GM12878 (cell line): ENCODE data around the gene MACROD2. TPM values are rescaled to one million over a fixed set of nuclear protein-coding genes. Genes with fewer than 3 reads are reported as not detected.

Experiments used
- ATAC-seq: fragments of 200-7000 bp; cut with Tn5 transposase; 3 replicates; pipeline ENCODE4 v1.9.1; 2020; ENCODE audit warnings: mild to moderate bottlenecking, moderate library complexity
- BruUV-seq: library from RNA; stranded (reverse); fragments of 400-500 nt; replicated peaks from 2 replicates; lab custom pipeline; 2021; lab: Mats Ljungman, UMichigan
- CTCF ChIA-PET: fragments of 300-600 bp; sonication (Branson Sonifier 250); formaldehyde crosslinking; extraction: SDS; loops from one replicate; lab custom pipeline; 2021; ENCODE audit warnings: inconsistent platforms; lab: Yijun Ruan, JAX
- POLR2A ChIA-PET: fragments of 350-600 bp; formaldehyde crosslinking; extraction: SDS; loops from one replicate; lab custom pipeline; 2021; ENCODE audit warnings: inconsistent platforms; lab: Charles Lee
- RAD21 ChIA-PET: fragments of 300-600 bp; sonication (Branson Sonifier 250); formaldehyde crosslinking; loops from one replicate; lab custom pipeline; 2023; ENCODE audit warnings: antibody characterized with exemption; ENCODE audit not compliant: unreplicated experiment; lab: Charles Lee
- SMC1A ChIA-PET: fragments of 300-600 bp; sonication (Branson Sonifier 250); formaldehyde crosslinking; loops from one replicate; lab custom pipeline; 2023; ENCODE audit not compliant: unreplicated experiment, uncharacterized antibody; lab: Charles Lee
- DNase-seq: peaks from one replicate; pipeline ENCODE4 v3.0.0-alpha.2; 2011; ENCODE audit warnings: low read depth, low spot score
- FAIRE-seq: peaks from 3 replicates; lab custom pipeline; 2011; peaks lifted over from hg19 to GRCh38; lab: Jason Lieb, UNC
- H2AFZ ChIP-seq: 2 replicates; pipeline ENCODE4 v1.6.0; 2011; ENCODE audit warnings: low read depth, low read length, control low read depth; ENCODE audit not compliant: control insufficient read depth
- H3K27ac ChIP-seq: 2 replicates; pipeline ENCODE4 v1.5.1; 2011; ENCODE audit warnings: control low read depth; ENCODE audit not compliant: control insufficient read depth, insufficient read depth
- H3K27me3 ChIP-seq, 2 experiments: replicated peaks in 1 of 2; 2 replicates each; pipeline versions ENCODE4 v1.6.0 to v1.6.1; 2011; ENCODE audit warnings: low read length in 1 of 2; ENCODE audit not compliant: control insufficient read depth in 2 of 2, insufficient read depth in 2 of 2
- H3K36me3 ChIP-seq, 2 experiments: 2 replicates each; pipeline ENCODE4 v1.5.1; 2011; ENCODE audit warnings: low read length in 1 of 2; ENCODE audit not compliant: control insufficient read depth in 2 of 2, insufficient read depth in 2 of 2
- H3K4me1 ChIP-seq: 2 replicates; pipeline ENCODE4 v1.6.1; 2011; ENCODE audit warnings: mild to moderate bottlenecking, low read length, moderate library complexity, mixed read lengths; ENCODE audit not compliant: control insufficient read depth, insufficient read depth
- H3K4me2 ChIP-seq: 2 replicates; pipeline ENCODE4 v1.6.0; 2011; ENCODE audit warnings: control low read depth; ENCODE audit not compliant: control insufficient read depth, insufficient read depth
- H3K4me3 ChIP-seq: fragments of 200-600 bp; sonication (generic); 2 replicates; pipeline ENCODE4 v1.5.1; 2016
- H3K79me2 ChIP-seq: 2 replicates; pipeline ENCODE4 v1.6.0; 2011; ENCODE audit warnings: low read length; ENCODE audit not compliant: control insufficient read depth, insufficient read depth
- H3K9ac ChIP-seq: 2 replicates; pipeline ENCODE4 v1.8.0; 2011; ENCODE audit warnings: low read length, control low read depth, mixed read lengths; ENCODE audit not compliant: control insufficient read depth, insufficient read depth
- H3K9me3 ChIP-seq: replicated peaks from 3 replicates; pipeline ENCODE4 v1.5.1; 2011; ENCODE audit warnings: mild to moderate bottlenecking, low read length; ENCODE audit not compliant: control insufficient read depth, insufficient read depth
- H4K20me1 ChIP-seq: 2 replicates; pipeline ENCODE4 v1.6.0; 2011; ENCODE audit not compliant: control insufficient read depth, insufficient read depth
- CBX5 ChIP-seq: sonication (generic); IDR thresholded peaks from 2 replicates; pipeline ENCODE4 v1.6.1; 2016; ENCODE audit warnings: low read depth, moderate library complexity, mild to moderate bottlenecking, inconsistent platforms
- EGR1 ChIP-seq, 2 experiments: IDR thresholded peaks; 1 replicate in 1 of 2; 2 replicates in 1 of 2; pipeline ENCODE4 v1.6.1; 2011 to 2012; ENCODE audit warnings: low read depth in 2 of 2, low read length in 2 of 2, borderline replicate concordance in 1 of 2, mild to moderate bottlenecking in 1 of 2, moderate library complexity in 1 of 2
- MTA2 ChIP-seq: fragments of 450-650 bp; IDR thresholded peaks from 2 replicates; pipeline ENCODE4 v1.6.1; 2016; ENCODE audit warnings: low read depth, mild to moderate bottlenecking, moderate library complexity
- RELA ChIP-seq: fragments of 450-650 bp; IDR thresholded peaks from 2 replicates; pipeline ENCODE4 v1.8.0; 2014; ENCODE audit warnings: borderline replicate concordance; ENCODE audit not compliant: partially characterized antibody
- RFX5 ChIP-seq: IDR thresholded peaks from 2 replicates; pipeline ENCODE4 v1.6.1; 2011; ENCODE audit warnings: low read depth, low read length, improper control_type of control experiment
- RUNX3 ChIP-seq: IDR thresholded peaks from 2 replicates; pipeline ENCODE4 v1.6.1; 2012; ENCODE audit warnings: low read length, inconsistent platforms
- TCF3 ChIP-seq: IDR thresholded peaks from 2 replicates; pipeline ENCODE4 v1.6.1; 2012; ENCODE audit warnings: low read depth, mild to moderate bottlenecking, low read length, borderline replicate concordance; ENCODE audit not compliant: insufficient read depth
- WGBS: methylation state at CpG from one replicate; pipeline ENCODE4 v1.1.6; 2016; ENCODE audit warnings: low lambda C conversion rate; ENCODE audit not compliant: insufficient replicate concordance, insufficient coverage; ENCODE audit errors: missing lambda C conversion rate; 5-methylcytosine and 5-hydroxymethylcytosine counted together
- in situ Hi-C: fragments of 300-500 bp; cut with MboI; formaldehyde crosslinking; loops from 9 replicates; pipeline ENCODE4 v1.14.3; 2018; ENCODE audit warnings: mixed read lengths
- intact Hi-C: fragments of 100-400 bp; cut with micrococcal nuclease; formaldehyde crosslinking; loops from one replicate; pipeline ENCODE4 v1.14.2; 2022; ENCODE audit not compliant: unreplicated experiment
- polyA plus RNA-seq, 11 experiments: library from polyadenylated mRNA; depleted of rRNA in 4 of 11; unstranded in 6 of 11; stranded (reverse) in 5 of 11; fragments of >200 nt; fragmentation: Nextera tagmentation in 4 of 11; fragmentation: Illumina TruSeq in 1 of 11; extraction: Ambion mirVana in 4 of 11; extraction: Trizol in 1 of 11; gene quantifications; 1 replicate in 1 of 11; 2 replicates in 10 of 11; pipeline versions ENCODE4 v1.2.1 to v1.2.3, GENCODE V29; 2011 to 2016; ENCODE audit warnings: inconsistent platforms in 2 of 11, missing spikeins in 2 of 11, low read depth in 1 of 11
- total RNA-seq, 4 experiments: library from RNA; depleted of rRNA in 3 of 4; stranded (reverse); fragments of >200 nt in 3 of 4; fragmentation: Illumina TruSeq in 1 of 4; extraction: Trizol in 1 of 4; gene quantifications; 2 replicates each; pipeline versions ENCODE4 v1.2.1 to v1.2.3, GENCODE V29; 2013 to 2021
- TF ChIP-seq, protein P1 (sequence below): fragments of 450-650 bp; formaldehyde crosslinking; IDR thresholded peaks from 2 replicates; pipeline ENCODE4 v1.4.0; 2022; ENCODE audit warnings: mild to moderate bottlenecking, moderate library complexity
- TF ChIP-seq, protein P2 (sequence below): fragments of 450-650 bp; formaldehyde crosslinking; IDR thresholded peaks from 2 replicates; pipeline ENCODE4 v1.5.0; 2022; ENCODE audit warnings: mild to moderate bottlenecking, missing genetic modification characterization
- TF ChIP-seq, protein P3 (sequence below): fragments of 150-350 bp; IDR thresholded peaks from 2 replicates; pipeline ENCODE4 v1.6.1; 2014; ENCODE audit warnings: mild to moderate bottlenecking, low read depth, low read length

The MACROD2 gene
- total and polyA plus RNA-seq, 10 of the 15 experiments (the other 5 are each of a cell fraction or from before 2014, with no cell fraction given): 1.1 to 21.5 (median 2.2) TPM

DNA sequence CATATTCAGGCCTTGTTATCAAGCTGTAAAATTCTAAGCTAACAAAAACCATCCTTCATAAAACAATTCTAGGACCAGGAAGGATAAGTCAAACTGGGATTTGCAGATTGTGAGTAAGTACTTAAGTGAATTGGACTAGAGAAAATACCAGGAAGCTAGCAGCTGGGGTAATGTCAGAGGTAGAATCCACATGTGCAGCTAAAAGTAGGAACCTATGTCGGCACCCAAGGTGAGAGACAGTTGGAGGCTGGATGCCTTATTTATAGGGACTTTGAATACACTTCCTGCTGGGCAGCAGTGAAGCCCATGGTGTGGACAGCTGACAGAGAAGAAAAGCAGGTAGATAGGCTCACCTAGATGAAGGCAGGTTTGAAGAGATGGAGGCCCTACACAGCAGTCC, 214.8 kb downstream of the MACROD2 start:
- Histone ChIP-seq H3K4me3 (no peak overlapping the region), H3K27ac (no peak overlapping the region), H3K79me2 (no peaks in the 10 kb centered on the region), H4K20me1 (no peaks in the 10 kb centered on the region), H3K4me1 (no peaks in the 10 kb centered on the region), H3K9ac (no peak overlapping the region), H3K4me2 (no peak overlapping the region), H3K27me3 (no peaks in the 10 kb centered on the region; a peak in 1 of 4 replicates), H3K9me3 (no peaks in the 10 kb centered on the region), H3K36me3 (no peaks in the 10 kb centered on the region), H2AFZ (no peak overlapping the region)
- POLR2A ChIA-PET: no interaction called here
- no peak for FAIRE-seq
- TF ChIP-seq, protein P1, sequence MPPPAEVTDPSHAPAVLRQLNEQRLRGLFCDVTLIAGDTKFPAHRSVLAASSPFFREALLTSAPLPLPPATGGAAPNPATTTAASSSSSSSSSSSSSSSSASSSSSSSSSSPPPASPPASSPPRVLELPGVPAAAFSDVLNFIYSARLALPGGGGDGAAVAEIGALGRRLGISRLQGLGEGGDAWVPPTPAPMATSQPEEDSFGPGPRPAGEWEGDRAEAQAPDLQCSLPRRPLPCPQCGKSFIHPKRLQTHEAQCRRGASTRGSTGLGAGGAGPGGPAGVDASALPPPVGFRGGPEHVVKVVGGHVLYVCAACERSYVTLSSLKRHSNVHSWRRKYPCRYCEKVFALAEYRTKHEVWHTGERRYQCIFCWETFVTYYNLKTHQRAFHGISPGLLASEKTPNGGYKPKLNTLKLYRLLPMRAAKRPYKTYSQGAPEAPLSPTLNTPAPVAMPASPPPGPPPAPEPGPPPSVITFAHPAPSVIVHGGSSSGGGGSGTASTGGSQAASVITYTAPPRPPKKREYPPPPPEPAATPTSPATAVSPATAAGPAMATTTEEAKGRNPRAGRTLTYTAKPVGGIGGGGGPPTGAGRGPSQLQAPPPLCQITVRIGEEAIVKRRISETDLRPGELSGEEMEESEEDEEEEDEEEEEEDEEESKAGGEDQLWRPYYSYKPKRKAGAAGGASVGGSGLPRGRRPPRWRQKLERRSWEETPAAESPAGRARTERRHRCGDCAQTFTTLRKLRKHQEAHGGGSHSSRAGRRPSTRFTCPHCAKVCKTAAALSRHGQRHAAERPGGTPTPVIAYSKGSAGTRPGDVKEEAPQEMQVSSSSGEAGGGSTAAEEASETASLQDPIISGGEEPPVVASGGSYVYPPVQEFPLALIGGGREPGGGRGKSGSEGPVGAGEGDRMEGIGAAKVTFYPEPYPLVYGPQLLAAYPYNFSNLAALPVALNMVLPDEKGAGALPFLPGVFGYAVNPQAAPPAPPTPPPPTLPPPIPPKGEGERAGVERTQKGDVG (CRISPR knock-in tag): no peak
- TF ChIP-seq CBX5: no peak
- TF ChIP-seq RFX5: no peak
- no peak for TF ChIP-seq RUNX3
- no peak for TF ChIP-seq MTA2
- TF ChIP-seq, protein P2, sequence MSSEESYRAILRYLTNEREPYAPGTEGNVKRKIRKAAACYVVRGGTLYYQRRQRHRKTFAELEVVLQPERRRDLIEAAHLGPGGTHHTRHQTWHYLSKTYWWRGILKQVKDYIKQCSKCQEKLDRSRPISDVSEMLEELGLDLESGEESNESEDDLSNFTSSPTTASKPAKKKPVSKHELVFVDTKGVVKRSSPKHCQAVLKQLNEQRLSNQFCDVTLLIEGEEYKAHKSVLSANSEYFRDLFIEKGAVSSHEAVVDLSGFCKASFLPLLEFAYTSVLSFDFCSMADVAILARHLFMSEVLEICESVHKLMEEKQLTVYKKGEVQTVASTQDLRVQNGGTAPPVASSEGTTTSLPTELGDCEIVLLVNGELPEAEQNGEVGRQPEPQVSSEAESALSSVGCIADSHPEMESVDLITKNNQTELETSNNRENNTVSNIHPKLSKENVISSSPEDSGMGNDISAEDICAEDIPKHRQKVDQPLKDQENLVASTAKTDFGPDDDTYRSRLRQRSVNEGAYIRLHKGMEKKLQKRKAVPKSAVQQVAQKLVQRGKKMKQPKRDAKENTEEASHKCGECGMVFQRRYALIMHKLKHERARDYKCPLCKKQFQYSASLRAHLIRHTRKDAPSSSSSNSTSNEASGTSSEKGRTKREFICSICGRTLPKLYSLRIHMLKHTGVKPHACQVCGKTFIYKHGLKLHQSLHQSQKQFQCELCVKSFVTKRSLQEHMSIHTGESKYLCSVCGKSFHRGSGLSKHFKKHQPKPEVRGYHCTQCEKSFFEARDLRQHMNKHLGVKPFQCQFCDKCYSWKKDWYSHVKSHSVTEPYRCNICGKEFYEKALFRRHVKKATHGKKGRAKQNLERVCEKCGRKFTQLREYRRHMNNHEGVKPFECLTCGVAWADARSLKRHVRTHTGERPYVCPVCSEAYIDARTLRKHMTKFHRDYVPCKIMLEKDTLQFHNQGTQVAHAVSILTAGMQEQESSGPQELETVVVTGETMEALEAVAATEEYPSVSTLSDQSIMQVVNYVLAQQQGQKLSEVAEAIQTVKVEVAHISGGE (CRISPR knock-in tag): no peak
- TF ChIP-seq, protein P3, sequence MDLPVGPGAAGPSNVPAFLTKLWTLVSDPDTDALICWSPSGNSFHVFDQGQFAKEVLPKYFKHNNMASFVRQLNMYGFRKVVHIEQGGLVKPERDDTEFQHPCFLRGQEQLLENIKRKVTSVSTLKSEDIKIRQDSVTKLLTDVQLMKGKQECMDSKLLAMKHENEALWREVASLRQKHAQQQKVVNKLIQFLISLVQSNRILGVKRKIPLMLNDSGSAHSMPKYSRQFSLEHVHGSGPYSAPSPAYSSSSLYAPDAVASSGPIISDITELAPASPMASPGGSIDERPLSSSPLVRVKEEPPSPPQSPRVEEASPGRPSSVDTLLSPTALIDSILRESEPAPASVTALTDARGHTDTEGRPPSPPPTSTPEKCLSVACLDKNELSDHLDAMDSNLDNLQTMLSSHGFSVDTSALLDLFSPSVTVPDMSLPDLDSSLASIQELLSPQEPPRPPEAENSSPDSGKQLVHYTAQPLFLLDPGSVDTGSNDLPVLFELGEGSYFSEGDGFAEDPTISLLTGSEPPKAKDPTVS: no peak
- TF ChIP-seq EGR1 (IDR thresholded peaks at IDR 0.05; ENCODE audit: borderline replicate concordance in 1 of 2, low read depth in 2 of 2, low read length in 2 of 2): no peak
- TF ChIP-seq RELA: no peak
- TF ChIP-seq TCF3: no peak
- no TSS peak for BruUV-seq
- CTCF ChIA-PET: interaction anchor here (0.6 kb wide), 1 partner anchor 20 kb away, joined by 3 read pairs; no protein-coding TSS in a partner anchor
- RAD21 ChIA-PET: no interaction called here
- intact Hi-C loops (no loop called here), in situ Hi-C loops (no loop called here)
- WGBS: 10% methylated on average over 1 of the region's 1 CpG
- no peak for DNase-seq
- SMC1A ChIA-PET: interaction anchor here (1.3 kb wide), 1 partner anchor 14 kb away, joined by 3 read pairs; no protein-coding TSS in a partner anchor
- ATAC-seq: no peak
